DOHH2 (cell line): ENCODE results near the gene ETFA.

Source experiments
- H3F3A ChIP-seq: fragments of 200-600 bp; sonication (generic), shearing (Covaris generic); 2 replicates; pipeline ENCODE4 v1.6.0; 2016; ENCODE audit warnings: antibody characterized with exemption, mild to moderate bottlenecking; ENCODE audit not compliant: control insufficient read depth, insufficient read depth
- H3K27ac ChIP-seq: fragments of 200-600 bp; sonication (generic); 2 replicates; pipeline ENCODE4 v1.5.1; 2014; ENCODE audit warnings: low read depth, mild to moderate bottlenecking, low read length, moderate library complexity
- H3K27me3 ChIP-seq: fragments of 200-600 bp; sonication (generic); 2 replicates; pipeline ENCODE4 v1.6.1; 2014; ENCODE audit warnings: mild to moderate bottlenecking, low read length, mixed read lengths; ENCODE audit not compliant: control insufficient read depth
- H3K36me3 ChIP-seq: fragments of 200-600 bp; sonication (generic); 2 replicates; pipeline ENCODE4 v1.6.1; 2014; ENCODE audit warnings: mild to moderate bottlenecking, low read length, moderate library complexity, mixed read lengths; ENCODE audit not compliant: control insufficient read depth
- H3K4me1 ChIP-seq: fragments of 200-600 bp; sonication (generic); 2 replicates; pipeline ENCODE4 v1.6.1; 2014; ENCODE audit warnings: mild to moderate bottlenecking, low read length, mixed read lengths; ENCODE audit not compliant: control insufficient read depth
- H3K4me2 ChIP-seq: fragments of 200-600 bp; sonication (generic); 2 replicates; pipeline ENCODE4 v1.6.0; 2014; ENCODE audit warnings: mild to moderate bottlenecking, low read length, moderate library complexity
- H3K4me3 ChIP-seq: fragments of 200-600 bp; sonication (generic); 2 replicates; pipeline ENCODE4 v1.5.1; 2014; ENCODE audit warnings: mild to moderate bottlenecking, low read length, mixed read lengths
- H3K79me2 ChIP-seq: fragments of 200-600 bp; sonication (generic); 2 replicates; pipeline ENCODE4 v1.6.1; 2014; ENCODE audit warnings: mild to moderate bottlenecking, low read length, mixed read lengths; ENCODE audit not compliant: control insufficient read depth
- H3K9me2 ChIP-seq: fragments of 200-600 bp; sonication (generic); replicated peaks from 2 replicates; pipeline ENCODE4 v1.6.1; 2014; ENCODE audit warnings: mild to moderate bottlenecking, low read length, mixed read lengths; ENCODE audit not compliant: control insufficient read depth
- H3K9me3 ChIP-seq: fragments of 200-600 bp; sonication (generic); 2 replicates; pipeline ENCODE4 v1.6.1; 2014; ENCODE audit warnings: antibody characterized with exemption, low read length, mixed read lengths; ENCODE audit not compliant: control insufficient read depth, insufficient read depth
- H4K20me1 ChIP-seq: fragments of 200-600 bp; sonication (generic); 2 replicates; pipeline ENCODE4 v1.6.0; 2014; ENCODE audit warnings: low read depth, mild to moderate bottlenecking, antibody characterized with exemption, low read length, moderate library complexity; ENCODE audit not compliant: control insufficient read depth, insufficient read depth
- EZH2phosphoT487 ChIP-seq: fragments of 200-600 bp; sonication (generic); IDR thresholded peaks from 2 replicates; pipeline ENCODE4 v1.6.1; 2017; ENCODE audit warnings: borderline replicate concordance, mild to moderate bottlenecking, antibody characterized with exemption, low read length, moderate library complexity, mixed read lengths
- TF ChIP-seq, protein P1 (sequence below): fragments of 200-600 bp; sonication (generic); IDR thresholded peaks from one replicate; pipeline ENCODE4 v1.5.1; 2014; ENCODE audit warnings: antibody characterized with exemption, mild to moderate bottlenecking, low read depth, low read length; ENCODE audit not compliant: poor library complexity, severe bottlenecking

ETFA gene

GRCh38 chr15:76340198-76340802 is 29.0 kb upstream of the ETFA start:
- Histone ChIP-seq H3K4me2 (peak overlapping the region; percentile 72), H3F3A (peaks cover 13% of the 10 kb centered on the region), H3K4me1 (peaks cover 39% of the 10 kb centered on the region), H4K20me1 (peaks cover 8% of the 10 kb centered on the region; the same call in 1 of the 2 replicates), H3K9me3 (no peaks in the 10 kb centered on the region), H3K4me3 (peak overlapping the region; percentile 90), H3K27ac (no peak overlapping the region), H3K79me2 (peaks cover 39% of the 10 kb centered on the region), H3K9me2 (no peaks in the 10 kb centered on the region), H3K27me3 (peaks cover 7% of the 10 kb centered on the region), H3K36me3 (peaks cover 23% of the 10 kb centered on the region)
- no peak for TF ChIP-seq EZH2phosphoT487
- TF ChIP-seq, protein P1, sequence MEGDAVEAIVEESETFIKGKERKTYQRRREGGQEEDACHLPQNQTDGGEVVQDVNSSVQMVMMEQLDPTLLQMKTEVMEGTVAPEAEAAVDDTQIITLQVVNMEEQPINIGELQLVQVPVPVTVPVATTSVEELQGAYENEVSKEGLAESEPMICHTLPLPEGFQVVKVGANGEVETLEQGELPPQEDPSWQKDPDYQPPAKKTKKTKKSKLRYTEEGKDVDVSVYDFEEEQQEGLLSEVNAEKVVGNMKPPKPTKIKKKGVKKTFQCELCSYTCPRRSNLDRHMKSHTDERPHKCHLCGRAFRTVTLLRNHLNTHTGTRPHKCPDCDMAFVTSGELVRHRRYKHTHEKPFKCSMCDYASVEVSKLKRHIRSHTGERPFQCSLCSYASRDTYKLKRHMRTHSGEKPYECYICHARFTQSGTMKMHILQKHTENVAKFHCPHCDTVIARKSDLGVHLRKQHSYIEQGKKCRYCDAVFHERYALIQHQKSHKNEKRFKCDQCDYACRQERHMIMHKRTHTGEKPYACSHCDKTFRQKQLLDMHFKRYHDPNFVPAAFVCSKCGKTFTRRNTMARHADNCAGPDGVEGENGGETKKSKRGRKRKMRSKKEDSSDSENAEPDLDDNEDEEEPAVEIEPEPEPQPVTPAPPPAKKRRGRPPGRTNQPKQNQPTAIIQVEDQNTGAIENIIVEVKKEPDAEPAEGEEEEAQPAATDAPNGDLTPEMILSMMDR, result no peak

DNA sequence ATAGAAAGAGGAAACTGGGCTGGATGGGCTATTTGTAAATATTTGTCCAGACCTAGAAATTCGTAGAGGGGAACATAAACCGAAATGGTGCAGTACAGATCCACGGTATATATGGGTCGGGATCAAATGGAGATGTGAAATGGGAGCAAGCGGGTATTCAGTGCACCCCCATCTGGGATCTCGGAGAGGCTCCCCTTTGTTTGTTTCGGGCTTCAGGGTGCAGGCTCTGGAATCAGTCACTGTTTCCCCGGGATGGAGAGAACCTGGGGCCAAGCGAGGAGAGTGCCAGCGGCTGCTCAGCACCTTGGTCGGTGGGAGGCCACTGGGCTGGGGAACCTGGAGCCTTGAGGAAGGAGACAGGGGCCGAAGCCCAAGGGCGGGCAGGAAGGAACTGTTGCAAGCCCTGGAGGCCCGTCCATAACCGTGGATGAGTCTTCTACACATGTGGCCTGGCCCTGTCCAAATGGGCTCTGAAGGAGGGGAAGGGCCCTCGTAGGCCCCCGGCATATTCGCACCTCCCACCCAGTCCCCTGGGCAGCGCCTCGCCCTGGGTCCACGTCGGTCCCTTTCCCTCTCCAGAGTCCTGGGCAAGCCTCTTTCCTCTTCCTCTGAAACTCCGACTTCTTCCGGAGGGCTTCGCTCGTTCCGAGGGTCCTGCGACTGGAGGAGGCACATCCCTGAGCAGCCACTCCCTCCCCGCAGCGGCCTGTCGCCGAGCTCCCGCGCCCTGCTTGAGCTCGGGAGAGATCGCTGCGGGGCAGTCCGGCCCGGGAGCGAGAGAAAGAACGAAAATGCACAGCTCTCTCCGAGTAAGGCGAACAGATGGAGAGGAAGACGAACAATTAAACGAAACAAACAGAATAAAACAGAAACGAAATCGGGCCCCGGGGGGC is 28.3 kb upstream of the ETFA start:
- H3K4me3 ChIP-seq, result peak overlapping the region; percentile 90
- H3K4me2 ChIP-seq, result peak overlapping the region; percentile 72
- TF ChIP-seq, protein P1, result no peak
- no peak for TF ChIP-seq EZH2phosphoT487
- no peak overlapping the region for H3K27ac ChIP-seq
- peaks cover 13% of the 10 kb centered on the region for H3F3A ChIP-seq
- H3K9me3 ChIP-seq, result no peaks in the 10 kb centered on the region
- H3K4me1 ChIP-seq, result peaks cover 42% of the 10 kb centered on the region
- peaks cover 23% of the 10 kb centered on the region for H3K36me3 ChIP-seq
- peaks cover 39% of the 10 kb centered on the region for H3K79me2 ChIP-seq
- no peaks in the 10 kb centered on the region for H3K9me2 ChIP-seq
- H4K20me1 ChIP-seq, result peaks cover 8% of the 10 kb centered on the region; the same call in 1 of the 2 replicates
- peaks cover 7% of the 10 kb centered on the region for H3K27me3 ChIP-seq

GRCh38 chr15:76338486-76339304 is 27.4 kb upstream of the ETFA start:
- peaks cover 8% of the 10 kb centered on the region; the same call in 1 of the 2 replicates for H4K20me1 ChIP-seq
- TF ChIP-seq EZH2phosphoT487, result no peak
- TF ChIP-seq, protein P1, result no peak
- H3K27ac ChIP-seq, result no peak overlapping the region
- no peaks in the 10 kb centered on the region for H3K9me3 ChIP-seq
- peaks cover 42% of the 10 kb centered on the region for H3K4me1 ChIP-seq
- H3K4me3 ChIP-seq, result peak overlapping the region; percentile 90
- H3K79me2 ChIP-seq, result peaks cover 39% of the 10 kb centered on the region
- peaks cover 11% of the 10 kb centered on the region for H3F3A ChIP-seq
- H3K36me3 ChIP-seq, result peaks cover 23% of the 10 kb centered on the region
- H3K9me2 ChIP-seq, result no peaks in the 10 kb centered on the region
- H3K27me3 ChIP-seq, result peaks cover 7% of the 10 kb centered on the region
- H3K4me2 ChIP-seq, result peak overlapping the region; percentile 72
